ENCODE measurements around the gene THSD1. TPM values are rescaled to one million over a fixed set of nuclear protein-coding genes. Genes with fewer than 3 reads are reported as not detected.
"Not testable (repeated sequence)": the region's sequence is repeated elsewhere in the genome, so short reads cannot be mapped to it uniquely, and the experiment has no call there.

Gene THSD1
- polyA plus RNA-seq, 1 of the 3 experiments (the other 2 are of a cell fraction) = 8.9 TPM

DNA sequence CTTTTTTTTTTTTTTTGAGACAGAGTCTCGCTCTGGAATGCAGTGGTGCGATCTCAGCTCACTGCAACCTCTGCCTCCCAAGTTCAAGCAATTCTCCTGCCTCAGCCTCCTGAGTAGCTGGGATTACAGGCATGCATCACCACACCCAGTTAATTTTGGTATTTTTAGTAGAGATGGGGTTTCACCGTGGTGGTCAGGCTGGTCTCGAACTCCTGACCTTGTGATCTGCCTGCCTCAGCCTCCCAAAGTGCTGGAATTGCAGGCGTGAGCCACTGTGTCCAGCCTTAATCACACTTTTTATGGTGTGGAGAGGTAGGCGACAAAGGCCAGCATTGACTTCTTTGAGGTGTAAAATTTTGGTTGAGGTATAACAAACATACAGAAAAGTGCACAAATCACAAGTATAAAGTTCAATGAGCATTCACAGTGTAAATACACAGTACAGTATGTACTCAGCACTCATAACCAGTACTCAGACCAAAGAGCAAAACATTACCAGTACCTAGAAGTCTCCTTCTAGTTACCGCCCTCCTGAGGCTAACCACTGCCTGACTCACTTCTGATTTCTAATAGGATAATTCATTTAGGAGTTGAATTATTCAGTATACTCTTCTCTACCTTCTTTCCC, 68.0 kb downstream of the THSD1 start:
- H3K9me2 ChIP-seq; DNase-seq; H2AFZ ChIP-seq (ENCODE audit: low read depth); H3K27me3 ChIP-seq (ENCODE audit: insufficient read depth); H3K4me3 ChIP-seq (ENCODE audit: low read depth in 2 of 2, low read length in 1 of 2); H3K9me3 ChIP-seq; H3K4me1 ChIP-seq (ENCODE audit: control insufficient read depth in 1 of 2, insufficient read depth in 2 of 2, low read depth in 1 of 2, low read length in 1 of 2); POLR2A ChIA-PET; H3K36me3 ChIP-seq (replicated peaks in 1 of 2; ENCODE audit: control insufficient read depth in 1 of 2, insufficient read depth in 2 of 2, low read length in 1 of 2); H4K20me1 ChIP-seq (ENCODE audit: insufficient read depth); H3F3A ChIP-seq (replicated peaks; ENCODE audit: insufficient read depth); H3K79me2 ChIP-seq (ENCODE audit: insufficient read depth); H3K27ac ChIP-seq (ENCODE audit: low read depth in 2 of 2, low read length in 1 of 2); H3K4me2 ChIP-seq; H3K9ac ChIP-seq: not testable (repeated sequence)
- WGBS (ENCODE audit: low lambda C conversion rate) = 69% methylated on average over 7 of the region's 7 CpGs
- CTCF ChIA-PET = interaction anchor here (1.1 to 8.6 kb wide), 2 partner anchors 112 to 113 kb away, joined by 6 to 159 read pairs; partner anchors contain the start of gene VPS36

DNA sequence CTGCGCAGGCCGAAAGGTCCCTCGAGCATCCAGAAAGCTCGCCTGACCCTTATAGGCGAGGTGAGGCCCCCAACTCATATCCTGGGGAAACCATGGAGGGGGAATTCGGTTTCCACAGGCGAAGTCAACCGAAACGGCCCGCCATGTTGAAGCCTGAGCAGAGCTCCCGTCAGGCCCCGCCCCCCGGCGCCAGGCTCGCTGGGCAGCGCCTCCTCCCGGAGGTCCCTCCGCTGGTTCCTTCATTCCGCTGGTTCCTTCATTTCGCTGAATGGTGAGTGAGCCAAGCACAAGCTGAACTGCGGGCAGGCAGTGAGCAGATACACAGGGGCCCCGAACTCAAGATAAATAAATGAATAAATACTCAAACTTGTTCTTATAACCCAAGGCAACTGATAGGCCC, 71.9 kb downstream of the THSD1 start:
- CTCF ChIA-PET; H3K27me3 ChIP-seq (ENCODE audit: insufficient read depth); H3K27ac ChIP-seq (ENCODE audit: low read depth in 2 of 2, low read length in 1 of 2); POLR2A ChIA-PET; H3K79me2 ChIP-seq (ENCODE audit: insufficient read depth); H3K4me1 ChIP-seq (ENCODE audit: control insufficient read depth in 1 of 2, insufficient read depth in 2 of 2, low read depth in 1 of 2, low read length in 1 of 2); H3K9ac ChIP-seq; DNase-seq; H3K4me2 ChIP-seq; H3K36me3 ChIP-seq (replicated peaks in 1 of 2; ENCODE audit: control insufficient read depth in 1 of 2, insufficient read depth in 2 of 2, low read length in 1 of 2); H3K9me3 ChIP-seq; H3K9me2 ChIP-seq; H3F3A ChIP-seq (replicated peaks; ENCODE audit: insufficient read depth); H4K20me1 ChIP-seq (ENCODE audit: insufficient read depth); H2AFZ ChIP-seq (ENCODE audit: low read depth); H3K4me3 ChIP-seq (ENCODE audit: low read depth in 2 of 2, low read length in 1 of 2): not testable (repeated sequence)
- WGBS (ENCODE audit: low lambda C conversion rate) = no CpG with 5 or more reads among the region's 22 CpGs

DNA sequence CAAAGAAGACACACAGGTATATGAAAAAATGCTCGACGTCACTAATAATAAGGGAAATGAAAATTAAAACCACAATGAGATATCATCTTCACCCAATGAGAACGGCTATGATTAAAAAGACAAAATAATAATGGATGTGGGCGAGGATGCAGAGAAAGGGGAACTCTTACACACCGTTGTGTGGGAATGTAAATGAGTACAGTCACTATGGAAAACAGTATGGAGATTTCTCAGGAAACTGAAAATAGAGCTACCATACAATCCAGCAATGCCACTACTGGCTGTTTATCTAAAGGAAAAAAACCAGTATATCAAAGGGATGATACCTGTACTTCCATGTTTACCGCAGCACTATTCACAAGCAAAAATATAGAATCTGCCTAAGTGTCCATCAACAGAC, 74.1 kb downstream of the THSD1 start:
- DNase-seq; H3K36me3 ChIP-seq (replicated peaks in 1 of 2; ENCODE audit: control insufficient read depth in 1 of 2, insufficient read depth in 2 of 2, low read length in 1 of 2); H4K20me1 ChIP-seq (ENCODE audit: insufficient read depth); H3F3A ChIP-seq (replicated peaks; ENCODE audit: insufficient read depth); H3K27ac ChIP-seq (ENCODE audit: low read depth in 2 of 2, low read length in 1 of 2); H3K4me1 ChIP-seq (ENCODE audit: control insufficient read depth in 1 of 2, insufficient read depth in 2 of 2, low read depth in 1 of 2, low read length in 1 of 2); H2AFZ ChIP-seq (ENCODE audit: low read depth); POLR2A ChIA-PET; H3K27me3 ChIP-seq (ENCODE audit: insufficient read depth); H3K4me2 ChIP-seq; H3K9ac ChIP-seq; H3K9me3 ChIP-seq; H3K4me3 ChIP-seq (ENCODE audit: low read depth in 2 of 2, low read length in 1 of 2); H3K79me2 ChIP-seq (ENCODE audit: insufficient read depth); H3K9me2 ChIP-seq: not testable (repeated sequence)
- 42% methylated on average over 3 of the region's 6 CpGs for WGBS (ENCODE audit: low lambda C conversion rate)
- CTCF ChIA-PET = interaction anchor here (0.7 kb wide), 1 partner anchor 119 kb away, joined by 3 read pairs; no protein-coding TSS in a partner anchor

Small RNA genes within 50 kb of the gene (small RNA-seq; reads per million reads assigned to genes)
- gene RNY4P24 = 0 to 3.6 (median 0) reads per million in 7 experiments

Other genes with a start within 250 kb of the THSD1 start
- 12.7 and 19.5 TPM in 2 replicates for gene NEK3, start 246.6 kb downstream of the THSD1 start, polyA plus RNA-seq (2012; rRNA removed)
- gene VPS36, start 44.5 kb upstream of the THSD1 start, polyA plus RNA-seq (2012; rRNA removed) = 9.9 and 14.5 TPM in 2 replicates
- 7.1 TPM in 2 replicates for gene CKAP2, start 49.3 kb upstream of the THSD1 start, polyA plus RNA-seq (2012; rRNA removed)
- 4.5 and 6.7 TPM in 2 replicates for gene HNRNPA1L2, start 236.3 kb upstream of the THSD1 start, polyA plus RNA-seq (2012; rRNA removed)
- 17.8 and 18.6 TPM in 2 replicates for gene SUGT1, start 246.7 kb upstream of the THSD1 start, polyA plus RNA-seq (2012; rRNA removed)

Measured in SK-N-SH (cell line).